Trophoblast cell (in vitro differentiated cells and primary cell): ENCODE measurements around the gene PER1.

Experiments used
- DNase-seq, 2 donors: peaks; one replicate each; pipeline ENCODE4 v3.0.0-alpha.2; 2016
- H2AFZ ChIP-seq: 2 replicates; pipeline ENCODE4 v1.6.1; 2013; ENCODE audit warnings: low read length, moderate library complexity, mild to moderate bottlenecking; ENCODE audit not compliant: insufficient read depth, poor library complexity
- H2AK5ac ChIP-seq: 2 replicates; pipeline ENCODE4 v1.6.1; 2013; ENCODE audit warnings: mild to moderate bottlenecking, low read length
- H2BK120ac ChIP-seq: 2 replicates; pipeline ENCODE4 v1.6.1; 2013; ENCODE audit warnings: low read length, mild to moderate bottlenecking, moderate library complexity; ENCODE audit not compliant: insufficient read depth, poor library complexity
- H2BK12ac ChIP-seq: 2 replicates; pipeline ENCODE4 v1.6.1; 2013; ENCODE audit warnings: mild to moderate bottlenecking, low read length, moderate library complexity
- H2BK5ac ChIP-seq: 2 replicates; pipeline ENCODE4 v1.6.1; 2013; ENCODE audit warnings: low read length, low read depth, moderate library complexity, mild to moderate bottlenecking; ENCODE audit not compliant: poor library complexity
- H3K14ac ChIP-seq: 2 replicates; pipeline ENCODE4 v1.6.1; 2013; ENCODE audit warnings: mild to moderate bottlenecking, low read length
- H3K18ac ChIP-seq: 2 replicates; pipeline ENCODE4 v1.6.1; 2013; ENCODE audit warnings: mild to moderate bottlenecking, low read length
- H3K23ac ChIP-seq: 2 replicates; pipeline ENCODE4 v1.6.1; 2013; ENCODE audit warnings: low read length
- H3K27ac ChIP-seq: 2 replicates; pipeline ENCODE4 v1.5.1; 2013; ENCODE audit warnings: low read depth, mild to moderate bottlenecking, inconsistent platforms, low read length, moderate library complexity
- H3K27me3 ChIP-seq: 2 replicates; pipeline ENCODE4 v1.6.1; 2013; ENCODE audit warnings: inconsistent platforms, mild to moderate bottlenecking, low read length, moderate library complexity; ENCODE audit not compliant: insufficient read depth
- H3K36me3 ChIP-seq, 2 experiments: 1 replicate in 1 of 2; 2 replicates in 1 of 2; pipeline ENCODE4 v1.6.1; 2013; ENCODE audit warnings: low read length in 2 of 2, mild to moderate bottlenecking in 2 of 2, moderate library complexity in 1 of 2; ENCODE audit not compliant: insufficient read depth in 2 of 2, control insufficient read depth in 1 of 2
- H3K4ac ChIP-seq: 2 replicates; pipeline ENCODE4 v1.6.1; 2013; ENCODE audit warnings: low read depth, mild to moderate bottlenecking, low read length, moderate library complexity
- H3K4me1 ChIP-seq, 2 experiments: 1 replicate in 1 of 2; 2 replicates in 1 of 2; pipeline ENCODE4 v1.6.1; 2013; ENCODE audit warnings: low read length in 2 of 2, mild to moderate bottlenecking in 2 of 2, moderate library complexity in 1 of 2; ENCODE audit not compliant: insufficient read depth in 2 of 2, control insufficient read depth in 1 of 2
- H3K4me2 ChIP-seq: 2 replicates; pipeline ENCODE4 v1.6.1; 2013; ENCODE audit warnings: inconsistent platforms, mild to moderate bottlenecking, low read length, moderate library complexity
- H3K4me3 ChIP-seq: 2 replicates; pipeline ENCODE4 v1.5.1; 2013; ENCODE audit warnings: mild to moderate bottlenecking, low read depth, low read length, inconsistent platforms
- H3K79me1 ChIP-seq: one replicate; pipeline ENCODE4 v1.6.1; 2013; ENCODE audit warnings: low read length
- H3K79me2 ChIP-seq: 2 replicates; pipeline ENCODE4 v1.6.1; 2013; ENCODE audit warnings: low read length, mild to moderate bottlenecking; ENCODE audit not compliant: control insufficient read depth, insufficient read depth, poor library complexity
- H3K9ac ChIP-seq: 2 replicates; pipeline ENCODE4 v1.6.1; 2013; ENCODE audit warnings: mild to moderate bottlenecking, low read length
- H3K9me3 ChIP-seq: 2 replicates; pipeline ENCODE4 v1.6.1; 2013; ENCODE audit warnings: low read depth, mild to moderate bottlenecking, control low read depth, inconsistent platforms, low read length; ENCODE audit not compliant: insufficient read depth
- H4K12ac ChIP-seq: 2 replicates; pipeline ENCODE4 v1.6.1; 2013; ENCODE audit warnings: low read depth, mild to moderate bottlenecking, low read length, moderate library complexity
- H4K8ac ChIP-seq: 2 replicates; pipeline ENCODE4 v1.6.1; 2013; ENCODE audit warnings: low read depth, mild to moderate bottlenecking, low read length, moderate library complexity
- H4K91ac ChIP-seq: one replicate; pipeline ENCODE4 v1.6.1; 2013; ENCODE audit warnings: low read depth, mild to moderate bottlenecking, low read length, moderate library complexity
- WGBS: extraction: QIAGEN DNeasy Blood & Tissue Kit; methylation state at CpG from one replicate; pipeline ENCODE4 v1.1.7; 2013; ENCODE audit warnings: missing lambda C conversion rate; ENCODE audit not compliant: insufficient read length, insufficient coverage; ENCODE audit errors: extremely low coverage; 5-methylcytosine and 5-hydroxymethylcytosine counted together

Gene PER1

DNA sequence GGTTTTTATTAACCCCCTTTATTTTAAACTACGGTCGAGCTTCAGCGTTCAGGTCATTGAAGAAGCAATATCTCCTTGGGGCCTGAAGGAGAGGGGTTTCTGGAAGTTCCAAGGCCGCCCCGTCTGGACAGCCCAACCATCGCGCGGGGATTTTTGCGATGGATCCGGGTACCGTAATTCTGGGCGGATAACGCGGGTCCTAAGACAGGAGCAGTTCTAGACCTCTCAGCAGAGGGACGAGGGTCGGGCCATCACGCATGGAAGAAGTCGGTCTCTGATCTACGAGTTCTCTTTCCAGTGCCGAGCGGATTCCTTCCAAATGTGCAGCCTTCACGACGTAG is 34.2 kb upstream of the PER1 start:
- Histone ChIP-seq H4K91ac (no peak overlapping the region), H3K23ac (no peak overlapping the region), H3K9me3 (peaks cover 2% of the 10 kb centered on the region), H3K4me2 (peak overlapping the region; percentile 73), H3K4ac (no peak overlapping the region), H2BK5ac (no peak overlapping the region), H2AK5ac (no peak overlapping the region), H3K4me1 (peaks cover 14 to 17% of the 10 kb centered on the region in 2 experiments), H3K18ac (no peak overlapping the region), H2BK12ac (no peak overlapping the region), H3K27ac (no peak overlapping the region), H2BK120ac (no peak overlapping the region), H3K9ac (peak overlapping the region; percentile 39), H3K36me3 (no peaks in the 10 kb centered on the region), H3K14ac (no peak overlapping the region), H4K8ac (peak overlapping the region; percentile 30), H3K27me3 (no peaks in the 10 kb centered on the region), H4K12ac (peak overlapping the region; percentile 6), H3K79me2 (peaks cover 3% of the 10 kb centered on the region), H3K79me1 (peaks cover 7% of the 10 kb centered on the region), H2AFZ (peak overlapping the region; percentile 33), H3K4me3 (peak overlapping the region; percentile 81)
- DNase-seq, result no peak
- WGBS, result no CpG with 5 or more reads among the region's 23 CpGs

DNA sequence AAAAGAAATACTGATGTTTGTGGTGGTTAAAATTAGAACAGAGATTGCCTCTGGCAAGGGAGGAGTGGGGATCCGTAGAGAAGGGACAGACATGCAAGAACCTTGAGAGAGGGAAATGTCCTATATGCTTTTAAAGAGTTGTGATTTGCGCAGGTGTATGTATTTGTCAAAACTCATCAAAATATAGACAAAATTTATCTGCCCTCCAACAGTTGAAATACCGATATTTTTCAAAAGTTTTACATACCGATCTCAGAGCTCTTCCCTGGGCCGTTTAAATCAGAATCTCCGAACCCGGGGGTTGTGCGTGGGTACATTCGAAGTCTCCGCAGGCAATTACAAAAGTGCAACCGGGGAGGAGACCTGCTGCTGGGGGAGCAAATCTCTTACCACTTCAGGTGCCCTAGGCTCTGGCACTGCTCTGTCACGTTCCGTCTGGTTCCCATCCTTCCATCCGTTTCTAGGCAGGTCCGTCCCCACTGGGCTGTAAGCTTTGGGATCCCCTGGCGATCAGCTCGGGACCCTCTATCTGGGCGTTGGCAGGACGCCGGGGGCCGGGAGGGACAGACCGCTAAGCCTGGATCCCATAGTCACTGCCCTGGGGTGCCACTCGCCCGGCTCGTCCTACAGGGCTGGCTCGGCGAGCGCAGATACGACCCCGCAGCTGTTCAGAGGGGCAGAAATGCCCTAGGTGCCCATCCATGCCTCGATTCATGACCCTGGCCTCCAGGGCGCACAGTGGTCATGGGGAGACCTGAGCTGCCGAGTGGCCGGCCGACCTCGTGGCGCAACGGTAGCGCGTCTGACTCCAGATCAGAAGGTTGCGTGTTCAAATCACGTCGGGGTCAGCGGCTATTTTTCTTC is 33.6 kb upstream of the PER1 start:
- H3K4ac ChIP-seq, result no peak overlapping the region
- no peak overlapping the region for H2AK5ac ChIP-seq
- no peak overlapping the region for H4K12ac ChIP-seq
- H3K23ac ChIP-seq, result no peak overlapping the region
- DNase-seq, result peak; percentile 67 to 88
- peak overlapping the region; percentile 85 for H3K4me3 ChIP-seq
- peaks cover 3% of the 10 kb centered on the region for H3K79me2 ChIP-seq
- H2BK5ac ChIP-seq, result no peak overlapping the region
- peaks cover 7% of the 10 kb centered on the region for H3K79me1 ChIP-seq
- H4K91ac ChIP-seq, result no peak overlapping the region
- H2AFZ ChIP-seq, result no peak overlapping the region
- no peak overlapping the region for H3K18ac ChIP-seq
- H3K9ac ChIP-seq, result peak overlapping the region; percentile 6
- WGBS, result no CpG with 5 or more reads among the region's 44 CpGs
- no peaks in the 10 kb centered on the region for H3K27me3 ChIP-seq
- H3K4me2 ChIP-seq, result peak overlapping the region; percentile 73
- no peaks in the 10 kb centered on the region for H3K36me3 ChIP-seq
- H3K14ac ChIP-seq, result no peak overlapping the region
- H2BK120ac ChIP-seq, result no peak overlapping the region
- no peak overlapping the region for H2BK12ac ChIP-seq
- H3K4me1 ChIP-seq, result peaks cover 14 to 17% of the 10 kb centered on the region in 2 experiments
- H4K8ac ChIP-seq, result no peak overlapping the region
- no peak overlapping the region for H3K27ac ChIP-seq
- peaks cover 2% of the 10 kb centered on the region for H3K9me3 ChIP-seq

DNA sequence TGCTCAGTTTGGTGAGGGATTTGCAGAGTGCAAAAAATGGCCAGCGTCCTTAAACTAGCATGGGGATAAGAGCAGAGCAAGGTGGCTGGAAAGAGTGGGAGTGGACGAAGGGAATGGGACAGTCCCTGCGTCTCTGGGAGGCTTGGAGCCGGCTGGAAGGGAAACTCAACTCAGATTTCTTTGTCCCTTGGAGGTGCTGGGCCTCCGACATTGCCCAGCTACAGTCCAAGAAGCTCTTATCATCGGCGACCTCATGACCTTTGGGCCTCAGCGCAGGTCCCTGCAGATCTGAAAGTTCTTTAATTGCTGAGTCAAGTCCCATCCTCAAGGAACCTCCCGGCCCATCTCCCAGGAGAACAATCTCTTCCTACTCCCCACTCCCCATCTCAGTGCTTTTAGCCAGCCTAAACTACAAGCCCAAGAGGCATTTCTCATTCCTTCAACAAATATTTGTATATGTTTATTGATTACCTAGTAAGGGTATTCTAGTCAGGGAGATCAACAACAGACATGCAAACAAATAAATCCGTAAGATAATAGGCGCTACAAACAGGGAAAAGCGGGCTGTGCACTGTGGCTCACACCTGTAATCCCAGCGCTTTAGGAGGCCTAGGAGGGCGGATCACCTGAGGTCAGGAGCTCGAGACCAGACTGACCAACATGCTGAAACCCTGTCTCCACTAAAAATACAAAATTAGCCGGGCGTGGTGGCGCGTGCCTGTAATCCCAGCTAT is 25.0 kb upstream of the PER1 start:
- Histone ChIP-seq H3K14ac (peak overlapping the region; percentile 95), H3K4me2 (peak overlapping the region; percentile 95), H3K27me3 (no peaks in the 10 kb centered on the region), H3K79me2 (peaks cover 6% of the 10 kb centered on the region), H3K27ac (no peak overlapping the region), H3K4me1 (peaks cover 19 to 21% of the 10 kb centered on the region in 2 experiments), H2BK120ac (peak overlapping the region; percentile 16), H4K12ac (peak overlapping the region; percentile 85), H3K79me1 (peaks cover 12% of the 10 kb centered on the region), H3K4ac (no peak overlapping the region), H3K18ac (no peak overlapping the region), H3K9ac (no peak overlapping the region), H2BK12ac (no peak overlapping the region), H3K23ac (no peak overlapping the region), H2BK5ac (peak overlapping the region; percentile 65), H4K8ac (peak overlapping the region; percentile 97), H2AK5ac (no peak overlapping the region), H3K4me3 (no peak overlapping the region), H4K91ac (peak overlapping the region; percentile 85), H3K9me3 (no peaks in the 10 kb centered on the region), H3K36me3 (no peaks in the 10 kb centered on the region), H2AFZ (peak overlapping the region; percentile 72)
- peak in 1 of 2 donors; percentile 5 for DNase-seq
- no CpG with 5 or more reads among the region's 19 CpGs for WGBS

DNA sequence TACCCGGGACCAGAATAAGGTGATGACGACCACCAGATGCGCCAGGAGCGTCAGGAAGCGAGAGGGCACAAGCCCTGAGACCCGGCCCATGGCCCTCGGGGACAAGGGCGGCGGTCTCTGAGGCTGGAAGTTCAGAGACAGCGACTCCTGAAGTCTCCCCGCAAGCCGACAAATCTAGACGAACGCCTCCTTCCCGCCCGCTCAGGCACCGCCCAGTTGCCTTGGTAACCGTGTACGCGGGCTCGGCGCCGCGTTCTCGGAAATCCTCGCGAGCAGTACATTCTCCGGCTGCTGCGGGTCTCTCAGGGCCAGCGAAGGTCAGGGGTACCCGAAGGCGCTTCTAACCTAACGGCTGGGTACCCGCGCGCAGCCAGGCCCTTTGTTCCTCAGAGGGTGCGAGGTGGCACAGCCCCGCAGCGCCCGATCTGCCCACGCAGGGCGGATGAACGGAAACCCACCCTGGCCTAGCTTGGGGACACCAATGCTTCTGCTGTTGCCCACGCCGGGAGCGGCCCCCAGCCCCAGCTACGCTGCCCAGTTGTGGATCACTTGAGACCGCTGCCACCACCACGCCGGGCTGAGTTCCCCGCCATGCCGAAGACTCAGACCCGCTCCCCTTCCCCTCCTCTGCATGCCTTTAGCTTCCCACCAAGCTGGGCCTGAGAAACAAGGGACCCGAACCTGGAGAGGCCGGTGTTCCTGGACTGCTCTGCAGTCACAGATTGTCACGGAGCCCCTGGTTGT is 24.2 kb upstream of the PER1 start, which contains the start of gene TMEM107:
Gene TMEM107 (minus strand): TSS at position 184 of the 744 bp plus-strand sequence. CDS start 94 bp downstream, at position 90.
- Histone ChIP-seq H3K9ac (peak within 1 kb of the TSS; percentile 88), H3K4ac (peak within 1 kb of the TSS; percentile 57), H2BK5ac (peak within 1 kb of the TSS; percentile 65), H2AK5ac (peak within 1 kb of the TSS; percentile 83), H4K91ac (peak within 1 kb of the TSS; percentile 85), H2BK120ac (peak within 1 kb of the TSS; percentile 16), H3K4me3 (peak within 1 kb of the TSS; percentile 81), H3K14ac (peak within 1 kb of the TSS; percentile 95), H3K9me3 (no peaks in the 10 kb centered on the region), H3K4me1 (peaks cover 19 to 21% of the 10 kb centered on the region in 2 experiments), H2BK12ac (no peak within 1 kb of the TSS), H3K4me2 (peak within 1 kb of the TSS; percentile 95), H2AFZ (peak within 1 kb of the TSS; percentile 73), H3K18ac (peak within 1 kb of the TSS; percentile 88), H4K12ac (peak within 1 kb of the TSS; percentile 85), H4K8ac (peak within 1 kb of the TSS; percentile 97), H3K23ac (no peak within 1 kb of the TSS), H3K79me1 (peaks cover 12% of the 10 kb centered on the region), H3K36me3 (no peaks in the 10 kb centered on the region), H3K27me3 (no peaks in the 10 kb centered on the region), H3K27ac (peak within 1 kb of the TSS; percentile 40), H3K79me2 (peaks cover 6% of the 10 kb centered on the region)
- DNase-seq, result peak; percentile 92 to 98
- WGBS, result no CpG with 5 or more reads among the region's 56 CpGs
